ENCODE results near the gene APOBEC4.
"Not testable (repeated sequence)": the region's sequence is repeated elsewhere in the genome, so short reads cannot be mapped to it uniquely, and the experiment has no call there.

The APOBEC4 gene

GRCh38 chr1:183689762-183690204, 36.7 kb upstream of the APOBEC4 start:
- H3K4me1 ChIP-seq (ENCODE audit: control insufficient read depth, insufficient read depth, low read length) = no peaks in the 10 kb centered on the region
- no peaks in the 10 kb centered on the region for H3K9me3 ChIP-seq (ENCODE audit: control insufficient read depth, low read length)

GRCh38 chr1:183688341-183689060, 35.4 kb upstream of the APOBEC4 start:
- no peak overlapping the region for H3K4me3 ChIP-seq (ENCODE audit: insufficient read depth, low read depth, low read length)
- 78 to 92% methylated on average over 1 of the region's 2 CpGs for WGBS, 2 experiments
- no peaks in the 10 kb centered on the region for H3K36me3 ChIP-seq (ENCODE audit: control insufficient read depth, insufficient read depth, low read length)
- no peaks in the 10 kb centered on the region for H3K9me3 ChIP-seq (ENCODE audit: control insufficient read depth, low read length)
- H3K27me3 ChIP-seq (ENCODE audit: control insufficient read depth, insufficient read depth, low read length, poor library complexity, severe bottlenecking) = no peaks in the 10 kb centered on the region
- H3K4me1 ChIP-seq (ENCODE audit: control insufficient read depth, insufficient read depth, low read length) = no peaks in the 10 kb centered on the region
- no peak overlapping the region for H3K27ac ChIP-seq (ENCODE audit: insufficient read depth, low read depth, low read length, poor library complexity, severe bottlenecking)

More at GRCh38 chr1:183689762-183690204, 36.7 kb upstream of the APOBEC4 start:
- Histone ChIP-seq H3K27ac (ENCODE audit: insufficient read depth, low read depth, low read length, poor library complexity, severe bottlenecking) (no peak overlapping the region), H3K36me3 (ENCODE audit: control insufficient read depth, insufficient read depth, low read length) (no peaks in the 10 kb centered on the region), H3K27me3 (ENCODE audit: control insufficient read depth, insufficient read depth, low read length, poor library complexity, severe bottlenecking) (no peaks in the 10 kb centered on the region), H3K4me3 (ENCODE audit: insufficient read depth, low read depth, low read length) (no peak overlapping the region)

- no peaks in the 10 kb centered on the region for H3K4me1 ChIP-seq (ENCODE audit: control insufficient read depth, insufficient read depth, low read length)
- no peak overlapping the region for H3K4me3 ChIP-seq (ENCODE audit: insufficient read depth, low read depth, low read length)
- 81% methylated on average over 2 of the region's 2 CpGs; no CpG with 5 or more reads in 1 of the 2 experiments for WGBS, 2 experiments
- no peaks in the 10 kb centered on the region for H3K27me3 ChIP-seq (ENCODE audit: control insufficient read depth, insufficient read depth, low read length, poor library complexity, severe bottlenecking)
- no peaks in the 10 kb centered on the region for H3K36me3 ChIP-seq (ENCODE audit: control insufficient read depth, insufficient read depth, low read length)
- no peaks in the 10 kb centered on the region for H3K9me3 ChIP-seq (ENCODE audit: control insufficient read depth, low read length)
- H3K27ac ChIP-seq (ENCODE audit: insufficient read depth, low read depth, low read length, poor library complexity, severe bottlenecking) = no peak overlapping the region
Observed at GRCh38 chr1:183687546-183688304, 34.6 kb upstream of the APOBEC4 start.

GRCh38 chr1:183686229-183686628, 33.1 kb upstream of the APOBEC4 start:
- Histone ChIP-seq H3K27me3 (ENCODE audit: control insufficient read depth, insufficient read depth, low read length, poor library complexity, severe bottlenecking) (no peaks in the 10 kb centered on the region), H3K36me3 (ENCODE audit: control insufficient read depth, insufficient read depth, low read length) (no peaks in the 10 kb centered on the region), H3K4me3 (ENCODE audit: insufficient read depth, low read depth, low read length) (no peak overlapping the region), H3K27ac (ENCODE audit: insufficient read depth, low read depth, low read length, poor library complexity, severe bottlenecking) (no peak overlapping the region), H3K4me1 (ENCODE audit: control insufficient read depth, insufficient read depth, low read length) (no peaks in the 10 kb centered on the region), H3K9me3 (ENCODE audit: control insufficient read depth, low read length) (no peaks in the 10 kb centered on the region)

GRCh38 chr1:183685112-183685713, 32.1 kb upstream of the APOBEC4 start:
- H3K9me3 ChIP-seq (ENCODE audit: control insufficient read depth, low read length) = no peaks in the 10 kb centered on the region
- WGBS, 2 experiments = 12 to 38% methylated on average over 1 to 3 of the region's 3 CpGs

GRCh38 chr1:183679363-183679762, 26.2 kb upstream of the APOBEC4 start:
- H3K36me3 ChIP-seq (ENCODE audit: control insufficient read depth, insufficient read depth, low read length); H3K4me1 ChIP-seq (ENCODE audit: control insufficient read depth, insufficient read depth, low read length); H3K4me3 ChIP-seq (ENCODE audit: insufficient read depth, low read depth, low read length); H3K27ac ChIP-seq (ENCODE audit: insufficient read depth, low read depth, low read length, poor library complexity, severe bottlenecking); H3K9me3 ChIP-seq (ENCODE audit: control insufficient read depth, low read length); H3K27me3 ChIP-seq (ENCODE audit: control insufficient read depth, insufficient read depth, low read length, poor library complexity, severe bottlenecking): not testable (repeated sequence)
- 85 to 94% methylated on average over 2 to 4 of the region's 4 CpGs for WGBS, 2 experiments

More at GRCh38 chr1:183685112-183685713, 32.1 kb upstream of the APOBEC4 start:
- Histone ChIP-seq H3K4me3 (ENCODE audit: insufficient read depth, low read depth, low read length) (no peak overlapping the region), H3K4me1 (ENCODE audit: control insufficient read depth, insufficient read depth, low read length) (no peaks in the 10 kb centered on the region), H3K27me3 (ENCODE audit: control insufficient read depth, insufficient read depth, low read length, poor library complexity, severe bottlenecking) (no peaks in the 10 kb centered on the region), H3K36me3 (ENCODE audit: control insufficient read depth, insufficient read depth, low read length) (no peaks in the 10 kb centered on the region), H3K27ac (ENCODE audit: insufficient read depth, low read depth, low read length, poor library complexity, severe bottlenecking) (no peak overlapping the region)

GRCh38 chr1:183678819-183679218, 25.7 kb upstream of the APOBEC4 start:
- Histone ChIP-seq H3K4me3 (ENCODE audit: insufficient read depth, low read depth, low read length) (no peak overlapping the region), H3K27ac (ENCODE audit: insufficient read depth, low read depth, low read length, poor library complexity, severe bottlenecking) (no peak overlapping the region), H3K4me1 (ENCODE audit: control insufficient read depth, insufficient read depth, low read length) (no peaks in the 10 kb centered on the region), H3K36me3 (ENCODE audit: control insufficient read depth, insufficient read depth, low read length) (no peaks in the 10 kb centered on the region), H3K27me3 (ENCODE audit: control insufficient read depth, insufficient read depth, low read length, poor library complexity, severe bottlenecking) (no peaks in the 10 kb centered on the region), H3K9me3 (ENCODE audit: control insufficient read depth, low read length) (no peaks in the 10 kb centered on the region)
- WGBS, 2 experiments = 92 to 93% methylated on average over 2 of the region's 3 CpGs

GRCh38 chr1:183676586-183677189, 23.6 kb upstream of the APOBEC4 start:
- Histone ChIP-seq H3K36me3 (ENCODE audit: control insufficient read depth, insufficient read depth, low read length) (no peaks in the 10 kb centered on the region), H3K4me3 (ENCODE audit: insufficient read depth, low read depth, low read length) (no peak overlapping the region), H3K27me3 (ENCODE audit: control insufficient read depth, insufficient read depth, low read length, poor library complexity, severe bottlenecking) (no peaks in the 10 kb centered on the region), H3K9me3 (ENCODE audit: control insufficient read depth, low read length) (no peaks in the 10 kb centered on the region), H3K27ac (ENCODE audit: insufficient read depth, low read depth, low read length, poor library complexity, severe bottlenecking) (no peak overlapping the region), H3K4me1 (ENCODE audit: control insufficient read depth, insufficient read depth, low read length) (no peaks in the 10 kb centered on the region)
- 73 to 91% methylated on average over 2 of the region's 2 CpGs for WGBS, 2 experiments

GRCh38 chr1:183675883-183676585, 22.9 kb upstream of the APOBEC4 start:
- no peak overlapping the region for H3K27ac ChIP-seq (ENCODE audit: insufficient read depth, low read depth, low read length, poor library complexity, severe bottlenecking)
- 81 to 92% methylated on average over 3 of the region's 3 CpGs for WGBS, 2 experiments
- no peaks in the 10 kb centered on the region for H3K4me1 ChIP-seq (ENCODE audit: control insufficient read depth, insufficient read depth, low read length)

More at GRCh38 chr1:183675883-183676585, 22.9 kb upstream of the APOBEC4 start:
- H3K27me3 ChIP-seq (ENCODE audit: control insufficient read depth, insufficient read depth, low read length, poor library complexity, severe bottlenecking) = no peaks in the 10 kb centered on the region
- no peaks in the 10 kb centered on the region for H3K9me3 ChIP-seq (ENCODE audit: control insufficient read depth, low read length)
- H3K4me3 ChIP-seq (ENCODE audit: insufficient read depth, low read depth, low read length) = no peak overlapping the region
- no peaks in the 10 kb centered on the region for H3K36me3 ChIP-seq (ENCODE audit: control insufficient read depth, insufficient read depth, low read length)
